Muscle layer of colon (tissue), 2 donors: ENCODE measurements around the gene CTR9.

Source experiments
- H3K27ac ChIP-seq: one replicate; pipeline ENCODE4 v1.7.0; 2013; ENCODE audit warnings: low read depth, mild to moderate bottlenecking, low read length, moderate library complexity
- H3K27me3 ChIP-seq, 2 donors: one replicate each; pipeline ENCODE4 v1.7.0; 2013; ENCODE audit warnings: low read length in 2 of 2, mild to moderate bottlenecking in 2 of 2; ENCODE audit not compliant: insufficient read depth in 2 of 2, control insufficient read depth in 1 of 2
- H3K36me3 ChIP-seq: one replicate; pipeline ENCODE4 v1.7.0; 2013; ENCODE audit warnings: mild to moderate bottlenecking, low read length; ENCODE audit not compliant: insufficient read depth
- H3K4me1 ChIP-seq: one replicate; pipeline ENCODE4 v1.7.0; 2013; ENCODE audit warnings: mild to moderate bottlenecking, low read length; ENCODE audit not compliant: insufficient read depth
- H3K4me3 ChIP-seq, 2 donors: one replicate each; pipeline ENCODE4 v1.7.0; 2013; ENCODE audit warnings: low read length in 2 of 2, low read depth in 1 of 2, mild to moderate bottlenecking in 1 of 2, moderate library complexity in 1 of 2
- H3K9ac ChIP-seq: one replicate; pipeline ENCODE4 v1.7.0; 2013; ENCODE audit warnings: low read length
- H3K9me3 ChIP-seq: one replicate; pipeline ENCODE4 v1.7.0; 2013; ENCODE audit warnings: mild to moderate bottlenecking, low read length
- donor health status: abdominal sarcoma.
- donor health status: Adenocarcinoma of cecum.

CTR9 gene

DNA sequence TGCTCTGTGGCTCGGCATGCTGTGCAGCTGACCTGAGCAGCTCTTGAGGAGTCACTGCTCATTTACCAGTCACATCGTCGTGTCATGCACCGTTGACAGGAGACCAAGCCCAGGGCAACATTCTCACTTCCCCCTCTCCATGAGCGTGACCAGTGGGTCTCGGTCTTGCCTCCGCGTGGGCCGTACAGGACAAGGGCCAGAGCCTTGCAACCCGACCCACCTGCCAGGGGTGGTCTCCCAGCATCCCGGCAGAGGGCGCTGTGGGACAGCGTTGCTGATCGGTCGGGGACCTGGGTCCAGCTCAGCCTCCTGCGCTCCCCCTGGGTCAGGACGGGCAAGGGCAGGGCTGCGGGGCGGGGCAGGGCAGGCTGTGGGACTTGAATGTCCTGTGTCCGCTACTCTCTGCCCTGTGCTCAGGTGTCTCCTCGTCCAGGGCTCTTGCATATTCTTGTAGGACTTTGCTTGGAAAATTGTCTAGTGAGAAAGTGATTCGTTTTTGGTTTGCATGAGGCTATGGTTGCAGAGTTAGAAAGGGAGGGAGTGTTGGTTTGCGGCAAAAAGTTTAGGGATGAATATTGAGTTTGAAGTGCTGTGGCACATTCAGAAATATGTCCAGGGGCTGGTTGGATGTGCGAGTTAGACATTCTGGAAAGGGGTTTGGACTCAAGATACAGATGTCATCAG, 41.5 kb downstream of the CTR9 start:
- Histone ChIP-seq H3K36me3 (peaks cover 20% of the 10 kb centered on the region), H3K9me3 (no peaks in the 10 kb centered on the region), H3K4me1 (no peaks in the 10 kb centered on the region), H3K9ac (no peak overlapping the region), H3K27ac (no peak overlapping the region), H3K27me3 (no peaks in the 10 kb centered on the region), H3K4me3 (peak overlapping the region in 1 of 2 donors; percentile 12)

- Histone ChIP-seq H3K4me1 (peaks cover 3% of the 10 kb centered on the region), H3K9ac (no peak overlapping the region), H3K9me3 (no peaks in the 10 kb centered on the region), H3K27ac (no peak overlapping the region), H3K4me3 (no peak overlapping the region), H3K27me3 (no peaks in the 10 kb centered on the region), H3K36me3 (peaks cover 31% of the 10 kb centered on the region)
Observed at GRCh38 chr11:10793470-10794255, 42.6 kb downstream of the CTR9 start.

DNA sequence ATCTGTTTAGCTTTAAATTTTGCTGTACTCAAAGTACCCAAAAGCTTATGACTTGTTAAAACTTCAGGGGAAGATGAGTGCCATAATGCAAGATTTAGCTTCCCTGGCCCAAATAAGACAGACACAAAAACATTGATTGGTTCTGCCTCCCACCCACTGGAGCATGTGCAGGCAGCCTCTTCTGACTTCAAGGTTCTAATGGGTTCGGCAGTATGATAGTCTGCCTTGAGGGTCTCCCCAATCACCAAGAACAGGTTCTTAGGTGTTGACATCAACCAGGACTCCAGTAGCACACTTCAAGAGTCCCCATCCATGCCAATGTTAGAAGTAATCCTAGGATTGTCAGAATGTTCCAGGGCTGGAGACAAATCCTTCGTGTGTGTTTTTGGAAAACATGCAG, 45.1 kb downstream of the CTR9 start:
- Histone ChIP-seq H3K9ac (no peak overlapping the region), H3K27ac (peak overlapping the region; percentile 33), H3K9me3 (no peaks in the 10 kb centered on the region), H3K36me3 (peaks cover 56% of the 10 kb centered on the region), H3K4me1 (peaks cover 9% of the 10 kb centered on the region), H3K4me3 (no peak overlapping the region), H3K27me3 (no peaks in the 10 kb centered on the region)

DNA sequence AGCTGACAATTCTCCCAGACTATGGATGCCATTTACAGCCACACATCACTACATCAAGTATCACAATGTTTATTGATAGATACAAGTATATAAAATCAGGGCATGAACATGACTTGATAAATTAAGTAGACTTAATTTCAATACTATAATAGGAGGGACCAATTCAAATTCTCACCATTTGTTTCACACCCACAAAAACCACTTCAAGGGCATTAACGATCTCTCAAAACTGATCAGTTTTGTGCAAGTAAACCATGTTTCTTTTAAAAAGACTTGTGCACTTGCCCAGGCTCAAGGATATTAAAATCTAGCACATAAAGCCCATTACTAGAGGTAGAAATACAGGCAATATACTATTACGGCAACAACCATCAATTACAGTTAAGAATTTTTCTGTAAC, 46.0 kb downstream of the CTR9 start:
- no peak overlapping the region for H3K27ac ChIP-seq
- H3K27me3 ChIP-seq, result no peaks in the 10 kb centered on the region
- no peak overlapping the region for H3K4me3 ChIP-seq
- no peaks in the 10 kb centered on the region for H3K9me3 ChIP-seq
- H3K36me3 ChIP-seq, result peaks cover 64% of the 10 kb centered on the region
- peaks cover 9% of the 10 kb centered on the region for H3K4me1 ChIP-seq
- H3K9ac ChIP-seq, result no peak overlapping the region

DNA sequence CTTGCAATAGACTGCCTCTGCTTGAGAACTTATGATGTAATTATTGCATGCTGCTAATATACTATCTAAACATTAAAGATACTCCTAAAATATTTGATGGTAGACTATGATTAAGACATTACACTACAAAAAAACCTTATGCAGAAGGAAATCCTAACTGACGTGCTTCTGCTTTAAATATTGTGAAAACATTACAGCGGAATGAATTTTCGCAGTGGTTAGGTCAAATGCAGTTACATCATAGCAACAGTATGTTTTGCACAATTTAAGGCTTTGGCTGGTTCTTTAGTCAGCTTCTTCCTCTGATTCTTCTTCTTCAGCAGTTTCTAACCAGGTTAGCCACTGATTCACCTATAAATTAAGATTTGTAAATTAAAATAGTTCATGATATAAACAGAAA, 46.5 kb downstream of the CTR9 start:
- Histone ChIP-seq H3K4me1 (peaks cover 15% of the 10 kb centered on the region), H3K9me3 (no peaks in the 10 kb centered on the region), H3K9ac (no peak overlapping the region), H3K4me3 (no peak overlapping the region), H3K27ac (no peak overlapping the region), H3K27me3 (no peaks in the 10 kb centered on the region), H3K36me3 (peaks cover 69% of the 10 kb centered on the region)

DNA sequence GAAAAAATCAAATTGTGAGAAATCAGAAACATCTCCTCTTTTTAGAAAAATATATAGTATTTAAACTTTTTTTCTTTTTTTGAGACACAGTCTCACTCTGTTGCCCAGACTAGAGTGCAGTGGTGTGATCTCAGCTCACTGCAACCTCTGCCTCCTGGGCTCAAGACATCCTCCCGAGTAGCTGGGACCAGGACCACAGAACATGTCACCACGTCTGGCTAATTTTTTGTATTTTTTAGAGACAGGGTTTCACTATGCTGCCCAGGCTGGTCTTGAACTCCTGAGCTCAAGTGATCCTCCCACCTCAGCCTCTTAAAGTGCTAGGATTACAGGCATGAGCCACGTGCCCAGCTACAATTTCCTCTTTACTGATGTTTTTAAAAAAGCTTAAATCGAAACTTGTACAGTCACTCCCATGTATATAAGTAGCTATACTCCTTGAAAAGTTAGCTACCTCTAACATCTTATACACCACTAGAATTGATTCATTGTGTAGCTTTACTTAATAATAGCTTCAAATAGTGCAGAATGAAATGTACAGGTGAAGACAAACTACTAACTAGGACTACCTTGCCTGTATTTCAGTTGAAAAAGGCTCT, 47.4 kb downstream of the CTR9 start:
- Histone ChIP-seq H3K27me3 (no peaks in the 10 kb centered on the region), H3K36me3 (peaks cover 78% of the 10 kb centered on the region), H3K4me1 (peaks cover 21% of the 10 kb centered on the region), H3K4me3 (no peak overlapping the region), H3K9me3 (no peaks in the 10 kb centered on the region), H3K9ac (no peak overlapping the region), H3K27ac (no peak overlapping the region)

GRCh38 chr11:10800292-10800691, 49.2 kb downstream of the CTR9 start:
- Histone ChIP-seq H3K4me3 (no peak overlapping the region), H3K27ac (no peak overlapping the region), H3K4me1 (peaks cover 40% of the 10 kb centered on the region), H3K9ac (no peak overlapping the region), H3K9me3 (no peaks in the 10 kb centered on the region), H3K27me3 (no peaks in the 10 kb centered on the region), H3K36me3 (peaks cover 95% of the 10 kb centered on the region)

- H3K9me3 ChIP-seq, result no peaks in the 10 kb centered on the region
- H3K36me3 ChIP-seq, result peaks cover 84% of the 10 kb centered on the region
- H3K27me3 ChIP-seq, result no peaks in the 10 kb centered on the region
- H3K27ac ChIP-seq, result no peak overlapping the region
- no peak overlapping the region for H3K4me3 ChIP-seq
- H3K9ac ChIP-seq, result no peak overlapping the region
- peaks cover 56% of the 10 kb centered on the region for H3K4me1 ChIP-seq
Observed at GRCh38 chr11:10803676-10804075, 52.6 kb downstream of the CTR9 start.

- H3K27me3 ChIP-seq, result no peaks in the 10 kb centered on the region
- H3K9ac ChIP-seq, result peak overlapping the region; percentile 23
- peaks cover 64% of the 10 kb centered on the region for H3K36me3 ChIP-seq
- H3K4me3 ChIP-seq, result no peak overlapping the region
- H3K27ac ChIP-seq, result no peak overlapping the region
- no peaks in the 10 kb centered on the region for H3K9me3 ChIP-seq
- peaks cover 56% of the 10 kb centered on the region for H3K4me1 ChIP-seq
Observed at GRCh38 chr11:10805741-10806140, 54.7 kb downstream of the CTR9 start.

- no peak overlapping the region for H3K27ac ChIP-seq
- peak overlapping the region in 1 of 2 donors; percentile 93 for H3K4me3 ChIP-seq
- H3K9ac ChIP-seq, result peak overlapping the region; percentile 23
- H3K36me3 ChIP-seq, result peaks cover 59% of the 10 kb centered on the region
- peaks cover 56% of the 10 kb centered on the region for H3K4me1 ChIP-seq
- no peaks in the 10 kb centered on the region for H3K9me3 ChIP-seq
- no peaks in the 10 kb centered on the region for H3K27me3 ChIP-seq
Observed at GRCh38 chr11:10806206-10806605, 55.2 kb downstream of the CTR9 start.

GRCh38 chr11:10807493-10808234, 56.6 kb downstream of the CTR9 start:
- peaks cover 45% of the 10 kb centered on the region for H3K36me3 ChIP-seq
- H3K27me3 ChIP-seq, result no peaks in the 10 kb centered on the region
- peaks cover 48% of the 10 kb centered on the region for H3K4me1 ChIP-seq
- H3K4me3 ChIP-seq, result peak overlapping the region; percentile 86 to 93
- H3K9ac ChIP-seq, result peak overlapping the region; percentile 63
- peak overlapping the region; percentile 100 for H3K27ac ChIP-seq
- no peaks in the 10 kb centered on the region for H3K9me3 ChIP-seq
